ENCODE measurements around the gene SIX3.

SIX3 gene

DNA sequence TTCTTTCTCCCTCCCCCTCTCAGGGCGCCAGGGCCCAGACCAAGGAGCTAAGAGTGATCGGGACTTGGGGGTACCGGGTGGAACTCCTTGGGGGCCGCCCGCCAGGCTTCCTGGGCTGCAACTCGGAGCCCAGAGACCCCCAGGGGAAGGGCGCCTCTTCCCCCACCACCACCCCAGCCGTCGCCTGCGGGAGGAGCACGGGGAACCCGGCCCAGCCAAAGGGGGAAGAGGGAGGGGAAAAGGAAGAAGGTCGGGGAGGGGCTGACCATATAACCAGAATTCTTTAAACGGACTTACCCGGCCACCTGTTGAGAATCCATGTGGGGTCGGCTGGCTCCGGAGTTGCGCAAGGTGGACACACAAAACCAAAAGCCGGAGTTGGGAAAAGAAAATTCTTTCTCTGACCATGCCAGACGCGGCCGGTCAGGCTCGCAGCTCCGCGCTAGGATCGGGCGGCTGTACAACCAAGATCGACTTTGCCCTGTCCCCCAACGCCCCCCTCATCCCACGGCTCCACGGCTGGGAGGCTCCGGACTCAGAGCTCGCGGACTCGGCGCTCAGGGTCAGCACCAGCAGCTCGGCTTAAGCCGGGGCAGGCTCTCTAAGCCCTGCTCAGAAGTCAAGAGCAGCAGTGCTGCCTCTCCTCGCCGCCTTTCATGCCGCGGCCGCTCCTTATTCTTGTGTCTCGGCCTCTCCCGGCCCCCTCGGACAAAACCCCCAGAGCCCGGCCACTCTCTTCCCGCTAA, 6.3 kb upstream of the SIX3 start:
- Histone ChIP-seq H3K27ac (no peak overlapping the region), H3K4me3 (peak overlapping the region; percentile 45)
- TF ChIP-seq, protein P1, sequence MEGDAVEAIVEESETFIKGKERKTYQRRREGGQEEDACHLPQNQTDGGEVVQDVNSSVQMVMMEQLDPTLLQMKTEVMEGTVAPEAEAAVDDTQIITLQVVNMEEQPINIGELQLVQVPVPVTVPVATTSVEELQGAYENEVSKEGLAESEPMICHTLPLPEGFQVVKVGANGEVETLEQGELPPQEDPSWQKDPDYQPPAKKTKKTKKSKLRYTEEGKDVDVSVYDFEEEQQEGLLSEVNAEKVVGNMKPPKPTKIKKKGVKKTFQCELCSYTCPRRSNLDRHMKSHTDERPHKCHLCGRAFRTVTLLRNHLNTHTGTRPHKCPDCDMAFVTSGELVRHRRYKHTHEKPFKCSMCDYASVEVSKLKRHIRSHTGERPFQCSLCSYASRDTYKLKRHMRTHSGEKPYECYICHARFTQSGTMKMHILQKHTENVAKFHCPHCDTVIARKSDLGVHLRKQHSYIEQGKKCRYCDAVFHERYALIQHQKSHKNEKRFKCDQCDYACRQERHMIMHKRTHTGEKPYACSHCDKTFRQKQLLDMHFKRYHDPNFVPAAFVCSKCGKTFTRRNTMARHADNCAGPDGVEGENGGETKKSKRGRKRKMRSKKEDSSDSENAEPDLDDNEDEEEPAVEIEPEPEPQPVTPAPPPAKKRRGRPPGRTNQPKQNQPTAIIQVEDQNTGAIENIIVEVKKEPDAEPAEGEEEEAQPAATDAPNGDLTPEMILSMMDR (IDR thresholded peaks at IDR 0.05): no peak
- no peak for DNase-seq (ENCODE audit: low spot score)

DNA sequence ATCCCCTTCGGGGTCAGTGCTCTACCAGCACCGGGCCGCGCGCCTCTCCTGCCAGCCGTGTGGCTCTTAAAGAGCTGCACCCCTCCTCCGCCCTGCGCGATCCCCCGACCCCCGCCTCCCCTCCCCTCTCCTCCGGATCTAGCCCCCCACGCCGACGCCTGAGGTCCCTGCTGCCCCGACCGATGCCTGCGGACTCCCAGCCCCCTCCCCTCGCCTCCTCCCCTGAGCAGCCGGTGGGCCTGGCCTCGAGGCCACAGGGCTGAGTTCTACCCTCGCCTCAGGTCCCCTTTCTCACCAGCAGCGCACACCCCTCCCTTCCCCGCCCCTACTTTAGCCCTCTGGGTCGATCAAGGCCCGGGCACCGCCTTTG, 5.8 kb upstream of the SIX3 start:
- TF ChIP-seq, protein P1 (IDR thresholded peaks at IDR 0.05): no peak
- H3K27ac ChIP-seq: no peak overlapping the region
- peak overlapping the region; percentile 45 for H3K4me3 ChIP-seq
- no peak for DNase-seq (ENCODE audit: low spot score)

DNA sequence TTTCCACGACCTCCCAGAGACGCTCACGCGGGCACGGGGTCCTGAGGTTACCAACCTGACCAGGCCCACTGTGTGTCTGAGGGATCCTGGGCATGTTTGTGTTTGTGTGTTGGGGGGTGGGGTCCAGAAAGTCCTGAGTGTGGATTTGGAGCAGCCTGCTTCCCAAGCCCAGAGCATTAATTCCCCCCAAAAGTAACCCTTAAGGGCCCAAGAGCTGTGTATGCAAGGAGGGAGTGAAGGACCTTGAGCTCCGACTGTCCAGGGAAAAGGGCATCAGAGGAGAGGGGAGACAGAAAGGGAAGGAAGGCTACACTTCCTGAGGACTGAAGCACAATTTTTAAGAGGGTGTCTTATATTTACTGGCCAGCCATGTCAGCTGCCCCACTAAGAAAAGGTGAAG, 5.2 kb upstream of the SIX3 start:
- no peak for DNase-seq (ENCODE audit: low spot score)
- Histone ChIP-seq H3K27ac (no peak overlapping the region), H3K4me3 (no peak overlapping the region)
- TF ChIP-seq, protein P1 (IDR thresholded peaks at IDR 0.05): no peak

DNA sequence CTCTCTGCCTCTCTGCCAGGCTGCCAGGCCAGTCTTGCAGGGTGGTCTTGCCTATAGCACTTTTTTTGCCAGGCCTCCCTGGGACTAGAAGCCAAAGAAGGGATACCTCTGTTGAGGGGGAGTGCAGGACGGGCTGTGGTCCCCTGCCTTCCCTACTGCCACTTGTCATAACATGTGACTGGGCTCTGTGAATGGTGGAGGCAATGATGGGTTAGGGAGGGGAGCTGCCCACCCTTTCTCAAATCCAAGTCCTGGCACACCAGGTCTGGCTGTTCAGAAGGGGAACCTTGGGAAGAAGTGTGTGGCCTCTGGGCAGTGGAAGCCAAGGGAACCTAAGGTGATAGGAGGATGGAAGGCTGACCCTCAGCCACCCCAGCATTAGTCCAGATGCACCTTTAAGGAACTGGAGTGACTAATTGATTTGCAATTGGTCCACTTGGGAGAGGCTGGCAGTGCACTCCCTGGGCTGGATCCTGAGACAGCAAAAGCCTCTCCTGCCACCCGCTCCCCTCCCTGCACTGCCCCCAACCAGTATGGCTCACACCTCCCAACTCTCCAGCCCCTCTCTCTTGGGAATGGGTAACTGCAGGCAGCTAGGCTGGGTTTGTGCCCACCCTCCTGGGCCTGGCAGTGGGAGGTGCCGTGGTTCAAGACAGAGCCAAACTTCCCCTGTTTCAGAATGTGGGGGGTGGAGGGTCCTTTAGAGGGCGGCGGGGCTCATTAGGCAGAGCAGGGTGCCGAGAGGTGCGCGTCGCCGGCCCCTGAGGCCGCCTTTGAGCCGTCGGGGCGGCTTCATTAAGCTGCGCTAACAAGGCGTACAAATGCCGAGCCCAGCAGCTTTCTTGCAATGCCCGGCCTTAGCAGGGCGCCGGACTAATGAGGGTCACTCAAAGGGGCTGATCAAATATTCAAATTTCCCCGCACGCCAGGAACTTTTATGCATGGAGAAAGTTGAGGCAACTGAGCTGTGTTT, 4.5 kb upstream of the SIX3 start:
- H3K4me3 ChIP-seq: peak overlapping the region; percentile 55

DNA sequence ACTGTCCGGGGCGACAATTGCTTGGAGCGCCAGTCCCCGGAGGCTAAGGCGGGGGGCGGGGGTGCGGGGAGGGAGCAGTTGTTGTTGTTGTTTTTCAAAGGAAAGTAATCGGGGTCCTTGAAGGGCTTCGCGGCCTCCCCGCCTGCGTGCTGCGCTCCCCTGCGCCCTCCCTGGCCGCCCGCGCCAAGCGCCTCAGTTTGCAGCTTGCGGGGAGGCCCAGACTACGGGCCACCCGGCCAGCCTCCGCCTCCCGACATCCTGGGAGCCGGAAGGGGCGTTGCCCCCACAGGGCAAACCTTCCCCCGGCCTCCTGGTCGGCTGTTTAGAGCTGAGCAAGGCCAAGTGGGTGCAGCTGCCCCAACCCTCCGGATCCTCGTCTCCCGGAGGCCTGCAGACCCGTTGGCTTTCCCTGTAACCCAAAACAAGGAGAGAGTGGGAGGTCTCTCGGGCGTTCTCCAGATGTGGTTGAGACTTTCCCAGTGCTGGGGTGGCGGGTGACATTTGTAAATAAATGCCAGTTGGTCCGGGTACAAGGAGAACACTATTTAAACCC, 3.7 kb upstream of the SIX3 start:
- Histone ChIP-seq H3K4me3 (peak overlapping the region; percentile 55), H3K27ac (no peak overlapping the region)
- TF ChIP-seq, protein P1 (IDR thresholded peaks at IDR 0.05): no peak
- no peak for DNase-seq (ENCODE audit: low spot score)

More for the DNA sequence above, 4.5 kb upstream of the SIX3 start:
- no peak overlapping the region for H3K27ac ChIP-seq
- TF ChIP-seq, protein P1 (IDR thresholded peaks at IDR 0.05): no peak
- DNase-seq (ENCODE audit: low spot score): no peak

DNA sequence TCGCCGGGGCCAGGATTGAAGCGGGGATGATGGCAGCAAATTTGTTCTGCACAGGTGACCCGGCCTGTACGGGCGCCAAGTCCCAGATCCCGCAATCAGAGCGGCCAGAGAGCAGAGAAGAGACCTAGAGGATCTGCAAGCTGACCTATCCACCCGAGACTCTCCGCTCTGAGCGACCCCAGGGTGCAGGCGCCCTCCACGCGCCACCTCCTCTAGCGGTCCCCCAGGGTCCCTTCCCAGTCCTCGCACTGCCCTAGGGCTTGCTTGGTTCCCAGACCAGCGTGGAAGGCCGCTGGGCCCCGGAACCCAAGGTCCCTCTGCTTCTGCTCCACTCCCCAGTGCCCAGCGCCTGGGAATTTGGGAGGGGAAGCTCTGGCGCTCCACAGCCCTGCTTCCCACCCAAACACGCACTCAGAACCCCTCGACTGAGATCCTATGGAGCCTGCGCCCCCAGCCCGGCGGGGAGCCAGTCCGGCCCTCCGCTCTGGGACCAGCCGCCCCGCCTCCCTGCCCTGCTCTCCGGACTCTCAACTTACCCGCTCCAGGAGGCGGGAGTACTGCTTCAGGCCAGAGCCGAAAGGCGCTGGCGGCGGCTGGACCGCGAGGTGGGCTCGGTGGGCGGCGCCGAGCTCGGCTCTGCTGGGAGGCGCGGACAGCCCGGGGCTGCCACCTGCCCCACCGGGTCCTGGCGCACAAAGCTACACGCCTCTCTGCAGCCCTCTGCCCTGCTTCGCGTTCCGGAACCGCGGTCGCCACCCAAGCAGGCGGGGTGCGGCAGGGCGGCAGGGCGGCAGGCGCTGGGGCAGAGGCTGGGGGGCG, 3.0 kb upstream of the SIX3 start:
- no peak for DNase-seq (ENCODE audit: low spot score)
- H3K27ac ChIP-seq: no peak overlapping the region
- peak overlapping the region; percentile 66 for H3K4me3 ChIP-seq
- TF ChIP-seq, protein P1 (IDR thresholded peaks at IDR 0.05): no peak
